CD4-positive, alpha-beta T cell (primary cell): Measurements from ENCODE around the gene ITPRIP. TPM values are rescaled to one million over a fixed set of nuclear protein-coding genes. Genes with fewer than 3 reads are reported as not detected.

ENCODE experiments used
- ATAC-seq: fragments of 200-7000 bp; cut with Tn5 transposase; one replicate; pipeline ENCODE4 v1.10.0; 2022; ENCODE audit warnings: mild to moderate bottlenecking; ENCODE audit not compliant: poor library complexity
- CTCF ChIA-PET: fragments of 350-600 bp; sonication (Branson Sonifier 250); formaldehyde crosslinking; loops from one replicate; lab custom pipeline; 2021; ENCODE audit warnings: antibody characterized with exemption, inconsistent platforms; lab: Charles Lee
- POLR2A ChIA-PET: fragments of 350-600 bp; sonication (Branson Sonifier 250); formaldehyde crosslinking; loops from one replicate; lab custom pipeline; 2021; ENCODE audit warnings: antibody characterized with exemption, inconsistent platforms; lab: Charles Lee
- DNase-seq, 14 experiments: peaks; one replicate each; pipeline ENCODE4 v3.0.0-alpha.2; 2013 to 2020; ENCODE audit warnings: mixed read lengths in 2 of 14
- H3K27ac ChIP-seq, 2 donors: one replicate each; pipeline versions ENCODE4 v1.5.1 to v1.7.0; 2013; ENCODE audit warnings: low read length in 2 of 2, low read depth in 1 of 2, mild to moderate bottlenecking in 1 of 2
- H3K27me3 ChIP-seq, 2 experiments: 1 replicate in 1 of 2; 2 replicates in 1 of 2; pipeline versions ENCODE4 v1.6.1 to v1.7.0; 2013; ENCODE audit warnings: low read length in 2 of 2, control low read depth in 1 of 2, mild to moderate bottlenecking in 1 of 2, moderate library complexity in 1 of 2; ENCODE audit not compliant: insufficient read depth in 2 of 2, control insufficient read depth in 1 of 2
- H3K36me3 ChIP-seq: one replicate; pipeline ENCODE4 v1.6.1; 2013; ENCODE audit warnings: low read length, control low read depth; ENCODE audit not compliant: insufficient read depth
- H3K4me1 ChIP-seq: one replicate; pipeline ENCODE4 v1.6.1; 2013; ENCODE audit warnings: low read length, control low read depth; ENCODE audit not compliant: insufficient read depth
- H3K4me3 ChIP-seq: one replicate; pipeline ENCODE4 v1.5.1; 2013; ENCODE audit warnings: mild to moderate bottlenecking, low read length, moderate library complexity
- H3K9me3 ChIP-seq, 2 experiments: 1 replicate in 1 of 2; 2 replicates in 1 of 2; pipeline versions ENCODE4 v1.6.1 to v1.7.0; 2013; ENCODE audit warnings: low read length in 2 of 2, mild to moderate bottlenecking in 2 of 2, control low read depth in 1 of 2, moderate library complexity in 1 of 2; ENCODE audit not compliant: control insufficient read depth in 1 of 2, insufficient read depth in 1 of 2
- H3K27ac Mint-ChIP-seq: one replicate; pipeline ENCODE4 v1.8.0; 2020; ENCODE audit warnings: mixed read lengths
- H3K27me3 Mint-ChIP-seq: one replicate; pipeline ENCODE4 v1.8.0; 2021; ENCODE audit warnings: mixed read lengths
- H3K36me3 Mint-ChIP-seq: one replicate; pipeline ENCODE4 v1.8.0; 2021; ENCODE audit warnings: low read depth, mixed read lengths
- H3K4me1 Mint-ChIP-seq: one replicate; pipeline ENCODE4 v1.8.0; 2021; ENCODE audit warnings: low read depth, mixed read lengths
- H3K4me3 Mint-ChIP-seq: one replicate; pipeline ENCODE4 v1.8.0; 2020; ENCODE audit warnings: mild to moderate bottlenecking, mixed read lengths
- H3K9me3 Mint-ChIP-seq: one replicate; pipeline ENCODE4 v1.8.0; 2020; ENCODE audit warnings: mixed read lengths
- intact Hi-C, 2 experiments: fragments of 100-400 bp; cut with DNase I in 1 of 2; cut with micrococcal nuclease in 1 of 2; formaldehyde crosslinking; loops; one replicate each; pipeline versions ENCODE4 v1.15.1 to v1.9.0; 2023 to 2025; cut with DNase I, micrococcal nuclease
- total RNA-seq, 174 experiments: library from RNA in 2 of 174; stranded (reverse) in 2 of 174; gene quantifications; one replicate each; pipeline ENCODE4 v1.2.3 and lab custom pipeline; 2021 to 2026
- TF ChIP-seq, protein P1 (sequence below): fragments of 200-600 bp; IDR thresholded peaks from one replicate; pipeline ENCODE4 v1.8.0; 2022; ENCODE audit warnings: antibody characterized with exemption, mild to moderate bottlenecking

ITPRIP gene
- total RNA-seq, 2 experiments from 2014 or later, result 127 to 133 TPM

- Mint-ChIP-seq H3K36me3 (no peaks in the 10 kb centered on the region), H3K27ac (no peak overlapping the region), H3K4me3 (no peak overlapping the region), H3K27me3 (peaks cover 22% of the 10 kb centered on the region), H3K4me1 (peaks cover 13% of the 10 kb centered on the region), H3K9me3 (no peaks in the 10 kb centered on the region)
- H3K27me3 ChIP-seq, result peaks cover 0 to 4% of the 10 kb centered on the region in 2 experiments
- no peak overlapping the region for H3K4me3 ChIP-seq
- no peak overlapping the region for H3K27ac ChIP-seq
- peaks cover 8% of the 10 kb centered on the region for H3K4me1 ChIP-seq
- TF ChIP-seq, protein P1, sequence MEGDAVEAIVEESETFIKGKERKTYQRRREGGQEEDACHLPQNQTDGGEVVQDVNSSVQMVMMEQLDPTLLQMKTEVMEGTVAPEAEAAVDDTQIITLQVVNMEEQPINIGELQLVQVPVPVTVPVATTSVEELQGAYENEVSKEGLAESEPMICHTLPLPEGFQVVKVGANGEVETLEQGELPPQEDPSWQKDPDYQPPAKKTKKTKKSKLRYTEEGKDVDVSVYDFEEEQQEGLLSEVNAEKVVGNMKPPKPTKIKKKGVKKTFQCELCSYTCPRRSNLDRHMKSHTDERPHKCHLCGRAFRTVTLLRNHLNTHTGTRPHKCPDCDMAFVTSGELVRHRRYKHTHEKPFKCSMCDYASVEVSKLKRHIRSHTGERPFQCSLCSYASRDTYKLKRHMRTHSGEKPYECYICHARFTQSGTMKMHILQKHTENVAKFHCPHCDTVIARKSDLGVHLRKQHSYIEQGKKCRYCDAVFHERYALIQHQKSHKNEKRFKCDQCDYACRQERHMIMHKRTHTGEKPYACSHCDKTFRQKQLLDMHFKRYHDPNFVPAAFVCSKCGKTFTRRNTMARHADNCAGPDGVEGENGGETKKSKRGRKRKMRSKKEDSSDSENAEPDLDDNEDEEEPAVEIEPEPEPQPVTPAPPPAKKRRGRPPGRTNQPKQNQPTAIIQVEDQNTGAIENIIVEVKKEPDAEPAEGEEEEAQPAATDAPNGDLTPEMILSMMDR, result no peak
- intact Hi-C loops, result no loop called here
- H3K36me3 ChIP-seq, result no peaks in the 10 kb centered on the region
- ChIA-PET POLR2A (interaction anchor here (1.4 to 2.6 kb wide), 2 partner anchors 45 to 60 kb away, joined by 6 to 14 read pairs; partner anchors contain the start of genes CFAP58 and ITPRIP), CTCF (interaction anchor here (2.5 to 5.5 kb wide), 3 partner anchors 13 to 61 kb away, joined by 23 to 37 read pairs (median 24); partner anchors contain the start of gene CFAP58)
- DNase-seq (no peak), ATAC-seq (no peak)
- H3K9me3 ChIP-seq, result no peaks in the 10 kb centered on the region
Measured at GRCh38 chr10:104293011-104293410, 45.3 kb downstream of the ITPRIP start.

DNA sequence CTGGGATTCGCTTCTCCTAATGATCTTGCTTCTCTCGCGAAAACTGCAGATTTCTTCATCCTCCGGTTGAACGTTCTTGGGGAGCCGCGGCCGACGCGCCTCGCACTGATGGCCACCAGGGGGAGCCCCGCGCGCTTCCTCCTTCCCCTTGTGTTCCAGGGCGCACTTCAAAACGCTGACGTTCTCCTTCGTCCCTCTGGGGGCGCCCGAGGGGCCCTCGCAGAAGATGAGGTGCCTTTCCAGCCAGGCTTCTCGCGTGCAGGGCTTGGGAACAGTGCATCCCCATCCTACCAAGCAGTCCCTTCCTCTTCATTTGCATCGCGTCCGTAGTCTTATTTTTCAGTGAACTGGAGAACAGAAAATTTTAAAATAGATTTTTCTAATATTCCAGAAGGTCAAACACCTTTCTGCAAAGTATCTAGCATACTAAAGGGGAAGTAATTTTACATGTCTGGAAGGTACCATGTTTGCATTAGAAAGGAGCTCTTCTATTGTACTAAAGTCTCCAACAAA is 46.8 kb downstream of the ITPRIP start:
- intact Hi-C loops, result loop anchor here (1.0 to 2.0 kb wide), 3 partner anchors 14 to 59 kb away; no protein-coding TSS in a partner anchor
- ChIA-PET POLR2A (interaction anchor here (1.2 to 2.6 kb wide), 4 partner anchors 47 to 62 kb away, joined by 5 to 14 read pairs (median 8); partner anchors contain the start of genes CFAP58 and ITPRIP), CTCF (interaction anchor here (0.7 to 5.5 kb wide), 21 partner anchors 8 to 292 kb away, joined by 3 to 37 read pairs (median 5); partner anchors contain the start of genes CFAP58 and ITPRIP)
- Mint-ChIP-seq H3K36me3 (no peaks in the 10 kb centered on the region), H3K27ac (no peak overlapping the region), H3K27me3 (peaks cover 26% of the 10 kb centered on the region), H3K9me3 (no peaks in the 10 kb centered on the region), H3K4me1 (peaks cover 7% of the 10 kb centered on the region), H3K4me3 (no peak overlapping the region)
- Histone ChIP-seq H3K4me1 (peaks cover 8% of the 10 kb centered on the region), H3K4me3 (no peak overlapping the region), H3K36me3 (no peaks in the 10 kb centered on the region), H3K27me3 (peaks cover 0 to 4% of the 10 kb centered on the region in 2 experiments), H3K9me3 (no peaks in the 10 kb centered on the region), H3K27ac (no peak overlapping the region)
- TF ChIP-seq, protein P1, result peak; percentile 100
- DNase-seq (peak; percentile 81 to 95 (median 86)), ATAC-seq (peak; percentile 100)

DNA sequence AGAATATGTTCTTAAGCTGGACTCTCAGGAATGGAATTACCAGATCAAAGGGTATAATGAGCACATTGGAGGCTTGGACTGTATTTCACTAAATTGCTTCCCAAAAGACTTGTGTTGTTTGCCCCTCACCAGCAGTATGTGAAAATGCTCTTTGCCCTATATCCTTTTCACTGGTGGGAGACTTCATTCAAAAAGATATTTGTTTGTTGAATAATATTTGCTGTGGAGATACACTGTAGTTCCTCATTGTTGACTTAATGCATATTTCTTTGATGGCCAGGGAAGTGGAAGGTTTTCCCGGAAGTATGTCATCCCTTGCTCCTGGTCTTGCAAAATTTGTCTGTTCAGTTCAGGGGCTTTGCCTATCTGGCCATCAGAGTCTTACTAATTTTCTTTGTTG is 49.9 kb downstream of the ITPRIP start:
- TF ChIP-seq, protein P1, result no peak
- ChIA-PET POLR2A (no interaction called here), CTCF (interaction anchor here (5.5 kb wide), 1 partner anchor 14 kb away, joined by 23 read pairs; no protein-coding TSS in a partner anchor)
- peaks cover 8% of the 10 kb centered on the region for H3K4me1 ChIP-seq
- Mint-ChIP-seq H3K27me3 (peaks cover 26% of the 10 kb centered on the region), H3K4me1 (peaks cover 7% of the 10 kb centered on the region), H3K27ac (no peak overlapping the region), H3K9me3 (no peaks in the 10 kb centered on the region), H3K36me3 (no peaks in the 10 kb centered on the region), H3K4me3 (no peak overlapping the region)
- peaks cover 0 to 4% of the 10 kb centered on the region in 2 experiments for H3K27me3 ChIP-seq
- no peaks in the 10 kb centered on the region for H3K9me3 ChIP-seq
- intact Hi-C loops, result no loop called here
- ATAC-seq, result no peak
- no peak overlapping the region for H3K27ac ChIP-seq
- no peak overlapping the region for H3K4me3 ChIP-seq
- no peak for DNase-seq
- H3K36me3 ChIP-seq, result no peaks in the 10 kb centered on the region
